HG03571 (cell line): ENCODE results near the gene VEZT.
"Not testable (repeated sequence)": the region's sequence is repeated elsewhere in the genome, so short reads cannot be mapped to it uniquely, and the experiment has no call there.

Source experiments
- ATAC-seq: cut with Tn5 transposase; IDR thresholded peaks from one replicate; pipeline ENCODE4 v1.9.1; 2021; ENCODE audit not compliant: unreplicated experiment

Gene VEZT

DNA sequence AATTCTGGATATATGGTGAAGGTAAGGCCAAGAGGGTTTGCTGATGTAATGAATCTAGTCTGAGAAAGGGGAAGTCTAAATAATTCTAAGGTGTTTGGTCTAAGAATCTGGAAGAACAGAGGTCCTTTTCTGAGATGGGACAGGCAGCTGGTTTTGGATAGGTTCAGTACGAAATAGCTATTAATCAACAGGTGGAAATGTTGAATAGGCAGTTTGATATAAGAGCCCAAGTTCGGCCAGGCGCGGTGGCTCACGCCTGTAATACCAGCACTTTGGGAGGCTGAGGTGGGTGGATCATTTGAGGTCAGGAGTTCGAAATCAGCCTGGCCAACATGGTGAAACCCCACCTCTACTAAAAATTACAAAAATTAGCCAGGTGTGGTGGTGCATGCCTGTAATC lies 97.1 kb downstream of the VEZT start:
- not testable (repeated sequence) for ATAC-seq

DNA sequence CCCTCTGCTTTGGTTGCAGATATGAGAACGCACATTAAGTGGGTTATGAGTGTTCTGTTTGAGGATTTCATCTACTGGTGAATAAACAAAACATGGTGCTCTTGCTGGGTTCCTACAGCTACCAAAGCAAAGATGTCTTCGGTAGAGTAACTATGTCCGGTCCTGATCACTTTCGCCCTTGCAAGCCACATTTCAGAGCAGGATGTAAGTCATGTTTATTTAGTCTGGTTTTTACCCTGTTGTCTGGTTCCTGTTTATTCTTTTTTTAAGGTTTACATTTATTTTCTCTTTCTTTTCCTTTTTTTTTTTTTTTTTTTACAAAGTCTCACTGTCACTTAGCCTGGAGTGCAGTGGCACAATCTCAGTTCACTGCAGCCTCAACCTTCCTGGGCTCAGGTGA lies 99.2 kb downstream of the VEZT start:
- ATAC-seq: no peak

DNA sequence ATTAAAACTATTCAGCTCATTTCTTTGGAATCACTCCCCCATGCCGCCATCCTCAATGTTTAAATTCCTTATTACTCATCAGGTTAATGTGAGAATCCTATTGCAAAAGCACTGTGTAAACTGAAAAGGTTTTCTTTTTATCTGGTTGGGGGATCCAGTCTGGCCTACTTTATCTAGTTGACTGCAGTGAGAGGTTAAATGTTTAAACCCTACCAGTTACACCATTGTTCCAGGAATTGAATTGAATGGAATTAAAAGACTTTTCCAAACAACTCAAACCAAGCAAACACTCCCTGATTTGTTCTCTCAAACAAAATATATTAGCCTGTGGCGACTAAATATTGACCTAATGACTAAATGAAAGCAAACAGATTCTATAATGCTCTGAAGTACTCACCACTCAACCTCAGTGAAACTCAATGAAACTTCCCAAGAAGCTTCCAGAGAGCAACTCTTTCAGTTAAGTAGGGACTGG lies 100.5 kb downstream of the VEZT start:
- no peak for ATAC-seq

DNA sequence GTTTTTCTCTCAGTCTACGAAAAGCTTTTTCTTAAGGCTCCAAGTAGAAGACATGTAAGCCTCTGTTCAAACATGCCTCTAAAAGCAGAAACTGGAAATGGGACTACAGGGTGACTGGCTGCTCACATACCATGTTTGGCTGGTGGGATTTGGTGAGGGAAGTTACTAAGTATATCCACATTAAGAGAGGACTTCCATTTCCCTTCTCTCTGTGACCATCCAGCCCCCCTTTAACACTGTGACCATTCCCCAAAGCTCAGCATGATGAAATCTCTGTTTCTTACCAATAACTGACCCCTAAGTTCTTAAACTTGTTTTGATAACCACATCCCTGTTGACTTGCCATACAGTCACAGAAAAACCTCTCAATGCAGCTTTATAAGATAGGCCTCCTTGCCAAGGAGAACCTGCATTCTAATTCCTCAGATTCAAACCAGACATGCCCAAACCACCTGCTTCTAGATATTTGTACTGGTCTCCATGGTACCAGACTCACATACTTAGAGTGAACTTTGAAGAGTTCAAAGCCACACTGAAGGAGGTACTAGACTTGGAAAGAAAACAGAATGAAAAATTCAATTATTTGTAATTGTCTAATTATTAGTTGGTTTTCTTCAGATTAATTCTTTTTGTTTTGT lies 102.2 kb downstream of the VEZT start:
- ATAC-seq: no peak

DNA sequence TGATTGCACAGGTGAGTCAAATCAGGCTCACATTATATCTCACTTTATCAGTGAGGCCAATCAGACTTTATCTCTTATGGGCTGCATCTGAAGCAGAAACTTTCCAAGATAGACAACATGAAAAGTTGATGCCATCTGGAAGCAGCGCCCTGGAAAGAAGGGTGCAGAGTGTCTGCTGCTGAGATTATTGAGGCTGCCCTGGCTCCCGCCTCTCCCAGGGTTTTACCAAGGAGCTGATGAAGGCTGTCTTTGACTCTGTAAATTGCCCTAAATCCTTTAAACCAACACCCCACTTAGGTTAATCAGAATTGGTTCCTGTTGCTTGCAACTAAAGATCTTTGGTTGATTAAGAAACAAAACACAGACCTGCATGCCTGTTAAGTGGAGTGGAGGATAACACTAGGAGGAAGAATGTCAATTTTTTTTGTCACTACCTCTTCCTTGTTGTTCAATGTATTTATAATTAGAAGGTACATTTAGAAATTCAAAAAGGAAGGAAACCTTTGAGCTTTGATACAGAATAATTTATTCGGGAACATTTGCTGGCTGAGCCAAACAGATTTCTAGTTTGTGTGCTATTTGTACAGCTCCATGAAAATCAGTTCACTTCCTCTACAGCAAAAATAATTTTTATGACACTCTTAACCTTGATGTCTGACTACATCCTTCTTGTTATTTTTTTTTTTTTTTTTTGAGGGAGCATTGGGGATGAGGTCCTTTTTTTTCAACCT lies 104.1 kb downstream of the VEZT start:
- ATAC-seq: no peak

DNA sequence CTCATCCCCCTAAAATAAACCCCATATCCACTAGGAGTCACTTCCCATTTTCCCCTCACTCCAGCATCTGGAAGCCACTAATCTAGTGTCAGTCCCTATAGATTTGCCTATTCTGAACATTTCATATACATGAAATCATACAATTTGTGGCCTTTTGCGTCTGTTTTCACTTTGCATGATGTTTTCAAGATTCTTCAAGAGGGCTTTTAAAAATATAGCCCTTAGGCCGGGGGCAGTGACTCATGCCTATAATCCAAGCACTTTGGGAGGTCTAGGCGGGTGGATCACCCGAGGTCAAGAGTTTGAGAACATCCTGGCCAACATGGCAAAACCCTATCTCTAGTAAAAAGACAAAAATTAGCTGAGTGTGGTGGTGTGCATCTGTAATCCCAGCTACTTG lies 104.7 kb downstream of the VEZT start:
- ATAC-seq: no peak

DNA sequence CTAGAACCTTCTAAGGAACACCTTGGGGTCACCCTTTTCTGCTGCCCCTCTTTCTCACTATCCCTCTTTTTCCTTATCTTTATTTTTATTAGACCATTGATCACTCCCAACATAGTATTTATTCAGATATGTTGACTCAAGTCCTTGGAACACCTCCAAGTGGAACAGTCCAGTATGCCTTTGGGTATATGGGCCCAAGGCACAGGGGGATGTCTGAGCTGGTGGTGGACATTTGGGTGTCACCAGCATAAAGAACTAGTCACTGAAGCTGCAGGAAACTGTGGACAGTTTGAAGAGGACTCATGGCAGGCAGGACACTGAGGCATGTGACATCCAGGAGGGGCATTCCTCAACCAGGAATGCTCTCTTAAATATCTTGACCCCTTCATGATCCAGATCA lies 105.6 kb downstream of the VEZT start:
- no peak for ATAC-seq

DNA sequence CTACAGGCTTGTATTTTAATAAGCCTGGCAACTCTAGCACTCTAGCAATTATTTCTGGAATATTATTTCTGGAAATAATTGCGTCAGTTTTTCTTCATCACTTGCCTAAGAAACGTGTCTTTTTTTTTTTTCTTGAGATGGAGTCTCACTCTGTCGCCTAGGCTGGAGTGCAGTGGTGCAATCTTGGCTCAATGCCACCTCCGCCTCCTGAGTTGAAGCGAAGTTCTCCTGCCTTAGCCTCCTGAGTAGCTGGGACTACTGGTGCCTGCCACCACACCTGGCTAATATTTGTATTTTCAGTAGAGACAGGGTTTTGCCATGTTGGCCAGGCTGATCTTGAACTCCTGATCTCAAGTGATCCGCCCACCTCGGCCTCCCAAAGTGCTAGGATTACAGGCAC lies 106.6 kb downstream of the VEZT start:
- ATAC-seq: not testable (repeated sequence)

DNA sequence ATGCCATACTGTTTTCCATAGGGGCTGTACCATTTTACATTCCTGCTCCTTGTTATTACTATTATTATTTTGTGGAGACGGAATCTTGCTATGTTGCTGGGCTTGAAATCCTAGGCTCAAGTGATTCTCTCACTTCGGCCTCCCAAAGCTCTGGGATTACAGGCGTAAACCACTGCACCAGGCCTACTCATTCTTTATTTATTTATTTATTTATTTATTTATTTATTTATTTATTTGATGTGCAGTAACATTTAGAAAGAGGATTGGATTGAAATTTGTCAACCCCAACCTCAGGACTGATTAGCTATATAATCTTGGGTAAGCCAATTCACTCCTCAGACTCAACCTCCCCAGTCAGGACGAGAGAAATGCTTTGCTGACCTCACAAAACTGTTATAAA lies 107.9 kb downstream of the VEZT start:
- ATAC-seq: no peak

DNA sequence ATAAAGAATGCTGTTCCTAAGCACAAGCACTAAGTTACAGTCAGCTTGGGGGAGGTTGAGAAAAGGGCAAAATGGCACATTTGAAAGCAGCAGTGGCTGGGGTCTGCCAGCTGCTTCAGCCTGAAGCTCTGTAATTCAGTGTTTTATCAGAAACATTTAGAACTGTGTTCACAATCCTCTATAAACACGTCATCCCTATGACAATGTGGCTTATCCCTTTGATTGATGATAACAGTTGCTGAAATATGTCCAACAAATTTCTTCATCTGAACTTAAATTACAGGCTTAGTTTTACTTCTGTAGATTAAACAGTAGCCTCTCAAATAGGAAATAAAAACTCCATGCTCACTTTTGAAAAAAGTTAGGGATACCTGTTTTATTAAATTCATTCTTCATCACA lies 108.8 kb downstream of the VEZT start:
- no peak for ATAC-seq

DNA sequence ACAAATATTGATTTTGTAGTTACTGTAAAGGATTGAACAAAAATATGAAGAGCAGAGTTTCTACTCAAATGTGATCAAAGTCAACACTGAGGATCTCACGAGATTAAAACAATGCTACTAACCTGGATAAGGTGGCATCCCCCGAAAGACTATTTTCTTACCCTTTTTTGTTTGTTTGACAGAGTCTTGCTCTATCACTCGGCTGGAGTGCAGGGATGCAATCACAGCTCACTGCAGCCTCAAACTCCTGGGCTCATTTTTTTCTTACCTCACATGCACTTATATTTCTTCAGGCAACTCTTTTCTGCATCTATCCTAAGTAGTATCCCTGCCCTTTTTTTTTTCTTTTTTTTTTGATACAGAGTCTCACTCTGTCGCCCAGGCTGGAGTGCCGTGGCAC lies 109.2 kb downstream of the VEZT start:
- ATAC-seq: no peak

DNA sequence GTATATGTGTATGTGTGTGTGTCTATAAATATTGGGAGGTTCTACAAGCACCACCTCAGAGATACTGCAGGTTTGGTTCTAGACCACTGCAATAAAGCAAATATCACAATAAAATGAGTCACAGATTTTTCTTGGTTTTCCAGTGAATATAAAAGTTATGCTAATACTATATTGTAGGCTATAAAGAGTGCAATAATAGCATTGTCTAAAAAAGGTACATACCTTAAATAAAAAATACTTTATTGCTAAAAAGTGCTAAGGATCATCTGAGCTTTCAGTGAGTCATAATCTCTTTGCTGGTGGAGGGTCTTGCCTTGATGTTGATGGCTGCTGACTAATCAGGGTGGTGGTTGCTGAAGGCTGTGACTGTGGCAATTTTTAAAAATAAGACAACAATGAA lies 111.1 kb downstream of the VEZT start:
- no peak for ATAC-seq

DNA sequence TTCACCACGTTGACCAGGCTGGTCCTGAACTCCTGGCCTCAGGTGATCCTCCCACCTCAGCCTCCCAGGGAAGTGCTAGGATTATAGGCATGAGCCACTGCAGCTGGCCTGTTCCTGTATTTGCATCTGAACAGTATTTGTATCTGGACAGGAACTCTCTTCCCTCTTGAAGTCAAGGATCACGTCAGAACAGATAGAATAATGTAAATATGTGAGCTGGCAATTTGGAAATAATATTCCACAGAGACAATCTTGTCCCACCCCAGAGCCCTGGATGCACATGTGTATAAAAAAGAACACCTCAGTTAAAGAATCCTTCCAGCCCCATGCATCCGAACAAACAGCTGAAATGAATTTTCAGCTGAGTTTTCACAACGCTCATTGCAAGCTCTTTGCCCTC lies 118.3 kb downstream of the VEZT start:
- ATAC-seq: no peak

DNA sequence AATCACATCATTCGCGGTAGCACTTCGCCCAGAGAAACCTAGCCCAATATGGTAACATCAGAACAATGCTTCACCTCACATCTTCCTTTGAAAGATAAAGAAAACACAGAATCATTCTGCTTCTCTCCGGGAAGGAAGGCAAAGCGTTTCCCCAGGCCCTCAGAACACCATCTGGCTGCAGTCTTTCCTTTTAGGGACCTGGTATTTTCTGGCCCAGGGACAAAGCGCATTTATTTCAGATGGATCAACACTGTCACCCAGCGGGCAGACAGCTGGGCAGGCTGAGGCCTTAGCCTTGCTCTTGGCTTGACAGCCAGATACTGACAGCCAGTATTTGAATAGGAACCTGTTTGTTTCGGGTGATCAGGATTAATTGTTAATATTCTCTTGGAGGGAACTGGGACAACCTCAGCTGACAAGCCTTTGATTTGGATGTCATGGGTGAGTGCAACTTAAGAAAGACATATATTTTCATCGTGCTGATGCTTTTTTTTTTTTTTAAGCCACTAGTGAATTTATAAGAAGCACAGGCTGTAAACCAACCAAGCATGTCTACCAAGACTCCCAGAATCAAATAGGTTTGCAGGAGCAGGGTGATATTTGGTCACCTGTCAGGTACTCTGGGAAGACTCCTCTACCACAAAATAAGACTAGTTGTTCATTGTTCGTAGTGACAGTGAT lies 118.9 kb downstream of the VEZT start:
- ATAC-seq: no peak

DNA sequence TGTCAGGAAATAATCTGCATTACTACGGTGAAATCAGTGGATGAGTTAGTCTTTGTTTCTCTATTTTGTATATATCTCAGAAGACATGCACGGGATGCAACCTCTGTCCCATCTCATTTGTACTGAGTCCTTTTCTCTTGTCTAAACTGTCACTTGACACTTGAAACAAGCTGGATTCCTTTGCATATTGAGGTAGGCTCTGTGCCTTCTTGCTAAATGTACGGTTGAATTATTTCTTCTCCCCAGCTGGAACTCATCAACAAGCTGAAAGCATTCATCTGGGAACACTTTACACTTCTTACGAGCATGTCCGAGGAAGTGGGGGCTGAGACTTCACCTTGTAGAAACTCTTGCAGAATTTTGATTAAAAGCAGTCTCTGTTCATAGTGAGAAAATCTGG lies 119.5 kb downstream of the VEZT start:
- ATAC-seq: no peak

DNA sequence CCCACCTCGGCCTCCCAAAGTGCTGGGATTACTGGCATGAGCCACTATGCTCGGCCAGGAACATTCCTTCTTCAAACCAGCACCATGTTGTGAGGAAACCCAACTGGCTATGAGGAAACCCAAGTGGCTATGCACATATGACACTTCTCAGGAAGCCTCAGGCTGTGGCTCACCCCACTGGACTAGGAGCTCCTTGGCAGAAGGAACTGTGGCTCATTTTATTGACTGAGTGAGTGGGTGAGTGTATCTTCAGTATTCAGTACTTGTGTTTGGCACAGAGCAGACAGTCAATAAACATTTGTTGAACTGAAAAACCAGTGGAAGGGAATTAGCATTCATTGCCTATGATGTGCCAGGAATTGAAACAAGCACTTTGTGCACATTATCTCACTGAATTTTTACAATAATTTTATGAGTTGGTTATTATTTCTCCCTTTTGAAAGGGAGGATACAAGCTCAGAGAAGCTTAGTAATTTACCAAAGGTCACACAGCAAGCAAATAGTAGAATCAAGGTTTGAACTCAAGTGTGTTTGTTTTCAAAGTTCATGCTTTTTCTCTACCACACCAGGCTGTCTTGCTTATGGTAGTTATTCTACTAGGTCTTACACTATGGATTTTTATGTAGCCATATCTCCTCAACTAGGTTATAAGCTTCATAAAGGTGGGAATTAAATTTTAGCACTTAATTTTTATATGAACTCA lies 121.6 kb downstream of the VEZT start:
- no peak for ATAC-seq

DNA sequence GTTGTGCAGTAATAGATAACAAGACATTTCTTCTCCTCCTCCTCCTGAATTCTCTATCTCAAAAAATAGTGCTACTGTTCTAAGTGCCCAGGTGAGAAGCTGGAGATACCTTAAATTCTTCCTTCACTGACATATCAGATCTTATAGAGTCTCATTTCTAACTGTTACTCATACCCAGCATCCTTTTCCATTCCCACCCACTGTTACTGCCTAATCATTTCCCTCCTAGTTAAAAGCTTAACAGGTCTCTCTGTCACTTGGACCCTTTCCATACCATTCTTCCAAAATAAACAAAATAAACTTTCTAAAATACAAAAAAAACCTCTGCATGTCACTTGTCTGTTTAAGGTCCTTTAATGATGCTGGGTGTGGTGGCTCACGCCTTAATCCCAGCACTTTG lies 124.4 kb downstream of the VEZT start:
- no peak for ATAC-seq

DNA sequence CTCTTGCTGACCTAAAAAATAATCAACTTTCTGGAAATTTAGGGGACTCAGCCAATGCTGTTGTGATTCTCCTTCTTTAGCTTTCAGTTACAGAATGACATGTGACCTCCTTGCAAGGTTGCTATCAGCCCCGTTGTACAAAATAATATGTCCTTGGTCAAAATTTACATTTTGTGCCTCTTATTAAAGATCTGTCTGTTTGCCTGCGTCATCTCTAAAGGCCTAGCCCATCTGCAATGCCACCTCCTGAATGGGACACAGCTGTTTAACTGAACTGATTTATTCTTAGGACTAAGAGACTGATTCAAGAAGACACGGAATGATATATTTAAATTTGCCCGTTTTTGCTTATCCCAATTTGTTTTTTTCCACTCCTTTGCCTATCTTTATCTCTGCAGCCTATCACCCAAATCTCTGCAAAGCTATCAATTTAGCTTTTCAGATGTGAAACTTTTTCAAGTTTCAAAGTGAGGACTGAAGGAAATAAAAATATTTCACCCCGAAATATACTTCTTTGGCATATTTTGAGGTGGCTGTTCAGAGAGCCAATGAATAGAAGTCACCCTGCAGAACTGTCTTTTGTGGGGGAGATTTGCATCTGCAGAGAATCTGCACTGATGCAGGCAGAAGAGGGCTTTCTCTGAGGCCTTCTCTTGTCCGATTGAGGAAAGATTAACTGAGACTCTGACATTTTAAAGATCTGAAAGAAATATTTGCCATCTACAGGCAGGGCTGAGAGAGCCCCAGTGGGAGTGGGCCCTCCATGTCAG lies 126.0 kb downstream of the VEZT start:
- ATAC-seq: no peak

DNA sequence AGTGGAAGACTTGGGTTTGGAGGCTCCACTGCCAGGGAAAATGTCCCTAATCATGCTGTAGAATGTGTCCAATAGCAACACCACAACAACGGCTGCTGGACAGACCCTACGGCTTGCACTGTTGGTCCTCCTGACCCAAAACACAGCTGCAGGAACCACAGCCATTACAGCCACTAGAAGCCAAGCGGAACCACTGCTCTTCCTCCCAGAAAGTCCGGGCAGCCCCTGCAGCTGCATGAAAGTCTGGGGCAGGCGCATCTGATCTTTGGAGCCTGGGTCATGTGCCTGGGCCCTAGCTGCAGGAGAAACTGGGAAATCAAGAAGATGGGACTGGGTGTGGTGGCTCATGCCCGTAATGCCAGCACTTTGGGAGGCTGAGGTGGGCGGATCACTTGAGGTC lies 131.7 kb downstream of the VEZT start:
- no peak for ATAC-seq

DNA sequence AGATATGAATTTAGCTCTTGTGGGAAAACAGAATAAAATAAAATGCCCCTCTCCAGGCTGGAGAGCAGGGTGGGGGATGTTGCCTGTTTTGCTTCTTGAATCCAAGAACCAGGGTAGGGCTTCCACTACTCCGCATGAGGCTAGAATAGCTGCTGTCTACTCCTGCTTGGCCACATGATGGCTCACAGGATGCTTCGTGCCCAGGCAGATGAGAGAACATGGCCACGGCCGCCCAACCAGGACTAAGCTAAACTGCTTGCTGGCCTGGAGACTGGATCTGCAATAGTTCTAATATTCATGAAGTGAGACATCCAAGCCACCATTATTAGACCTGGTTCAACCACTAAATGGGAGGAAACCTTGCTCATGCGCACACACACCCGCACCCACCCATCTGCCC lies 134.1 kb downstream of the VEZT start:
- no peak for ATAC-seq
